Measurements from ENCODE around the gene ARL2BP. TPM values are rescaled to one million over a fixed set of nuclear protein-coding genes. Genes with fewer than 3 reads are reported as not detected.

Gene ARL2BP
- total and polyA plus RNA-seq, 2 of the 13 experiments (the other 11 are each of a cell fraction or from before 2014, with no cell fraction given), result 64.3 to 67.6 TPM

GRCh38 chr16:57299719-57300386 is 54.8 kb downstream of the ARL2BP start (continued):
- TF ChIP-seq, protein P1, sequence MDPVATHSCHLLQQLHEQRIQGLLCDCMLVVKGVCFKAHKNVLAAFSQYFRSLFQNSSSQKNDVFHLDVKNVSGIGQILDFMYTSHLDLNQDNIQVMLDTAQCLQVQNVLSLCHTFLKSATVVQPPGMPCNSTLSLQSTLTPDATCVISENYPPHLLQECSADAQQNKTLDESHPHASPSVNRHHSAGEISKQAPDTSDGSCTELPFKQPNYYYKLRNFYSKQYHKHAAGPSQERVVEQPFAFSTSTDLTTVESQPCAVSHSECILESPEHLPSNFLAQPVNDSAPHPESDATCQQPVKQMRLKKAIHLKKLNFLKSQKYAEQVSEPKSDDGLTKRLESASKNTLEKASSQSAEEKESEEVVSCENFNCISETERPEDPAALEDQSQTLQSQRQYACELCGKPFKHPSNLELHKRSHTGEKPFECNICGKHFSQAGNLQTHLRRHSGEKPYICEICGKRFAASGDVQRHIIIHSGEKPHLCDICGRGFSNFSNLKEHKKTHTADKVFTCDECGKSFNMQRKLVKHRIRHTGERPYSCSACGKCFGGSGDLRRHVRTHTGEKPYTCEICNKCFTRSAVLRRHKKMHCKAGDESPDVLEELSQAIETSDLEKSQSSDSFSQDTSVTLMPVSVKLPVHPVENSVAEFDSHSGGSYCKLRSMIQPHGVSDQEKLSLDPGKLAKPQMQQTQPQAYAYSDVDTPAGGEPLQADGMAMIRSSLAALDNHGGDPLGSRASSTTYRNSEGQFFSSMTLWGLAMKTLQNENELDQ (CRISPR knock-in tag; IDR thresholded peaks at IDR 0.05; ENCODE audit: borderline replicate concordance), result peak; percentile 54; the same call in 1 of the 2 replicates
- TF ChIP-seq HNRNPH1 (optimal IDR thresholded peaks at IDR 0.05; ENCODE audit: low read depth, low read length) (no peak), ZNF672 (CRISPR knock-in tag; IDR thresholded peaks at IDR 0.05) (no peak), ZNF253 (CRISPR knock-in tag; IDR thresholded peaks at IDR 0.05; ENCODE audit: borderline replicate concordance) (peak; percentile 24; the same call in 1 of the 2 replicates), ZNF160 (CRISPR knock-in tag; IDR thresholded peaks at IDR 0.05) (peak; percentile 38; the same call in 1 of the 2 replicates), MNT (IDR thresholded peaks at IDR 0.05) (no peak; the same call in 1 of the 2 replicates), ZBTB7A (CRISPR knock-in tag; IDR thresholded peaks at IDR 0.05) (0 out of 2 replicates have a peak, but pooled peaks have one; percentile 64), SUZ12 (IDR thresholded peaks at IDR 0.05; ENCODE audit: low read depth, low read length) (no peak), HBP1 (CRISPR knock-in tag; IDR thresholded peaks at IDR 0.05; ENCODE audit: low read depth) (peak; percentile 53; the same call in 1 of the 2 replicates), ZFP1 (CRISPR knock-in tag; IDR thresholded peaks at IDR 0.05) (no peak; the same call in 1 of the 2 replicates), AHR (CRISPR knock-in tag; IDR thresholded peaks at IDR 0.05) (no peak; the same call in 1 of the 2 replicates), SAP130 (CRISPR knock-in tag; IDR thresholded peaks at IDR 0.05; ENCODE audit: low read depth) (peak; percentile 83), SRSF9 (IDR thresholded peaks at IDR 0.05; ENCODE audit: borderline replicate concordance, insufficient read depth, low read depth, low read length, poor library complexity, severe bottlenecking) (no peak), GLMP (CRISPR knock-in tag; IDR thresholded peaks at IDR 0.05; ENCODE audit: borderline replicate concordance) (no peak), CHD2 (IDR thresholded peaks at IDR 0.05; ENCODE audit: low read depth, low read length) (peak; percentile 34; the same call in 1 of the 2 replicates), ZNF850 (CRISPR knock-in tag; conservative IDR thresholded peaks at IDR 0.05) (0 out of 2 replicates have a peak, but pooled peaks have one; percentile 56)
- TF ChIP-seq, protein P2, sequence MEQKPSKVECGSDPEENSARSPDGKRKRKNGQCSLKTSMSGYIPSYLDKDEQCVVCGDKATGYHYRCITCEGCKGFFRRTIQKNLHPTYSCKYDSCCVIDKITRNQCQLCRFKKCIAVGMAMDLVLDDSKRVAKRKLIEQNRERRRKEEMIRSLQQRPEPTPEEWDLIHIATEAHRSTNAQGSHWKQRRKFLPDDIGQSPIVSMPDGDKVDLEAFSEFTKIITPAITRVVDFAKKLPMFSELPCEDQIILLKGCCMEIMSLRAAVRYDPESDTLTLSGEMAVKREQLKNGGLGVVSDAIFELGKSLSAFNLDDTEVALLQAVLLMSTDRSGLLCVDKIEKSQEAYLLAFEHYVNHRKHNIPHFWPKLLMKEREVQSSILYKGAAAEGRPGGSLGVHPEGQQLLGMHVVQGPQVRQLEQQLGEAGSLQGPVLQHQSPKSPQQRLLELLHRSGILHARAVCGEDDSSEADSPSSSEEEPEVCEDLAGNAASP (CRISPR knock-in tag; IDR thresholded peaks at IDR 0.05; ENCODE audit: borderline replicate concordance), result no peak; the same call in 1 of the 2 replicates
- TF ChIP-seq, protein P3, sequence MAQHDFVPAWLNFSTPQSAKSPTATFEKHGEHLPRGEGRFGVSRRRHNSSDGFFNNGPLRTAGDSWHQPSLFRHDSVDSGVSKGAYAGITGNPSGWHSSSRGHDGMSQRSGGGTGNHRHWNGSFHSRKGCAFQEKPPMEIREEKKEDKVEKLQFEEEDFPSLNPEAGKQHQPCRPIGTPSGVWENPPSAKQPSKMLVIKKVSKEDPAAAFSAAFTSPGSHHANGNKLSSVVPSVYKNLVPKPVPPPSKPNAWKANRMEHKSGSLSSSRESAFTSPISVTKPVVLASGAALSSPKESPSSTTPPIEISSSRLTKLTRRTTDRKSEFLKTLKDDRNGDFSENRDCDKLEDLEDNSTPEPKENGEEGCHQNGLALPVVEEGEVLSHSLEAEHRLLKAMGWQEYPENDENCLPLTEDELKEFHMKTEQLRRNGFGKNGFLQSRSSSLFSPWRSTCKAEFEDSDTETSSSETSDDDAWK (CRISPR knock-in tag; IDR thresholded peaks at IDR 0.05), result no peak
- TF ChIP-seq, protein P4, sequence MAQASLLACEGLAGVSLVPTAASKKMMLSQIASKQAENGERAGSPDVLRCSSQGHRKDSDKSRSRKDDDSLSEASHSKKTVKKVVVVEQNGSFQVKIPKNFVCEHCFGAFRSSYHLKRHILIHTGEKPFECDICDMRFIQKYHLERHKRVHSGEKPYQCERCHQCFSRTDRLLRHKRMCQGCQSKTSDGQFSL (CRISPR knock-in tag; IDR thresholded peaks at IDR 0.05), result no peak; the same call in 1 of the 2 replicates
